Measurements from ENCODE around the gene ZNF41.
"Not testable (repeated sequence)": the region's sequence is repeated elsewhere in the genome, so short reads cannot be mapped to it uniquely, and the experiment has no call there.

The ZNF41 gene

DNA sequence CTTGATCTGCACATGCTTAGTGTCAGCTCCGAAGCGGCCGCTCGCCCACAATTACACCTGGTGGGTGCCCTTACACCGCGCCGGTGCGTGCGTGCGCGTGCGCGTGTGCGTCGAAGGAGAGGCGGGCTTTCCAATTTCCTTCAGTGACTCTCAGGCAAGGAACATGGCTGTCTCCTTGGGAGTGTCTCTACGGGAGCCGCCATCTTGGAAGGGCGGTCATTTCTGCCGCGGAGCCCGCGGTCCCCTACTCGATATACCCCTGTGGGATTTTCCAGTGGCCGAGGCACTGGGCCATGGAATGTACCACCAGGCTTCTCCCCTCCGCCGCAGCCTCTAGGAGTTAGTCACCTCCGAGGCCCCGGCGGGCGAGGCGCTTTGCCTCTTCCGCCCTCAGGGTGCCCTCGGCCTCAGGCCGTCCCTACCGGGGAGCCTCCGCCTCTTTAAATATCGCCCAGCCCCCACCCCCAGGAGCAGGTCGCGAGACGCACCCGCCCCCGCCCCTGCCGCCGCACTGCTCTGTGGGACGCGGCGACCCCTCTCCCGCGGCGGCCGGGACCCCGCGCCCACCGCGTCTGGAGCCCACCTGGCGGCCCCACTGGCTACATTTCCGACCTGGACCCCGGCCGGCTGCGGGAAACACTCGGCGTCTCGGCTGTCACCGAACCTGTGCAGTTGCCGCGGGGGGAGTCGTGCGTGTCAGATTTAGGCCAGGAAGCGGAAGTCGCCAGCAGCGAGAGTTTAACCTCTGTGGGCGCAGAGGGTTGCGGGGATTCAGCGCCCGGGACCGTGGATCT, at the start of gene ZNF41:
TSS of gene ZNF41 (minus strand) at position 711 of the 794 bp plus-strand sequence. CDS start 15,741 bp downstream, outside the sequence.
- peak; percentile 82 for DNase-seq

DNA sequence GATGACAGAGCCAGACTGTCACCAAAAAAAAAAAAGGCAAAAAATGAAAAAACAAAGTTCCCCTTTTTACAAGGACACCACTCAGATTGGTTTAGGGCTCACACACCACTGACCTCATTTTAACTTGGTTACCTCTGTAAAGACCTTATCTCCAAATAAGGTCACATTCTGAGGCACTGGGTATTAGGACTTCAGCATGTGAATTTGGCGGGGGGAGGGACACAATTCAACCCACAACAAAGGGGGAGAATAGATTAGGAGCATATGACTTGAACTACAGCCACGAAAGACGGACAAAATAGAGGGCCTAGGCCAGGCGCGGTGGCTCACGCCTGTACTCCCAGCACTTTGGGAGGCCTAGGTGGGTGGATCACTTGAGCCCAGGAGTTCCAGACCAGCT, 47.0 kb upstream of the ZNF41 start:
- DNase-seq = no peak

DNA sequence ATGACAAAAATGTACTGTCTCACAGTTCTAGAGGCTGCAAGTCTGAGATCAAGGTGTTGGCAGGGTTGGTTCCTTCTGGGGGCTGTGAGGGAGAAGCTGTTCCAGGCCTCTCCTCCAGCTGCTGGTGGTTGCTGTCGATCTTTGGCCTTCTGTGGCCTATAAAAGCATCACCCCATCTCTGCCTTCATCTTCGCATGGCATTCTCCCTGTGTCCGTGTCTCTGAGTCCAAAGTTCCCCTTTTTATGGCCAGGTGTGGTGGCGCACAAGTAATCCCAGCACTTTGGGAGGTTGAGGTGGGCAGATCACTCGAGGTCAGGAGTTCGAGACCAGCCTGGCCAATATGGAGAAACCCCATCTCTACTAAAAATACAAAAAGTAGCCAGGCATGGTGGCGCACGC, 46.5 kb upstream of the ZNF41 start:
- no peak for DNase-seq

DNA sequence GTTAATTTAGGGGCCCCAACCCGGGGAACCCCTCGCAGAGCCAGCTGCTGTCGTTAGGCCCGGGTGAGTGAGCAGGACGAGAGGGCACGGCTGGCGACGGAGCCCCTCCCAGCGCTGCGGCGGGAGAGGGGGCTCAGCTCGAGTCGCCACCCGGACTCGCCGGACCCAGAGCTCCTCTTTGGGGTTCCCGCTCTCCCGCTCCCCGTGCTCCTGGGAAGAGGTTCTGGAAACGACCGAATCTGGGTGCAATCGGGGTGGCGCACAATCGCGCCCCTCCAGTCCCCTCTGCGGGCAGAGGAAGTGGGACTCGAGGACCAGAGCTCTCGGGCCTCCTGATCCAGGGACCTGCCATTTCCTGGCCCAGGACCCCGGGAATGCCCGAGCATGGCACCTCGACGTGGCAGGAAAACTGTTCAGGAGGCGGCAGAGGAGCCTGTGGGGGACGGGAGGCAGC, 40.7 kb upstream of the ZNF41 start:
- no peak for DNase-seq

DNA sequence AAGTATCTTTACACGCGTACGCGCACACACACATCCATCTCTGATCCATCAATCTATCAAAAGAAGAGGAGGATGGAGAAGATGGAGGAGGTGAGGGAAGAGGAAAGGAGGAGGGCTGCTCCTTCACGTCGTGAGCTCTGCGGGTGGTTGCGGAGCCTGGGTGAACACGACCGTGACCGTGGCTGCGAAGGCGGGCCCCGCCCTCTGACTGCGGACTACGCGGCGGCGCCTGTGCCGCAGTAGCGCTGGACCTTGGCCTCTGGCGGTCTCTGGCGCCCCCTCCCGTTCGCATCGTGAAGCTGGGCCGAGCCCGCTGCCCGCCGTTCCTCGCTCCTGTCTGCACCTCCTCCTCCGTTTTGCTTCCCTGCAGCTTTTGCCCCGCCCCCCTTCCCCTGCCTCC, 40.3 kb upstream of the ZNF41 start:
- DNase-seq = peak; percentile 88

DNA sequence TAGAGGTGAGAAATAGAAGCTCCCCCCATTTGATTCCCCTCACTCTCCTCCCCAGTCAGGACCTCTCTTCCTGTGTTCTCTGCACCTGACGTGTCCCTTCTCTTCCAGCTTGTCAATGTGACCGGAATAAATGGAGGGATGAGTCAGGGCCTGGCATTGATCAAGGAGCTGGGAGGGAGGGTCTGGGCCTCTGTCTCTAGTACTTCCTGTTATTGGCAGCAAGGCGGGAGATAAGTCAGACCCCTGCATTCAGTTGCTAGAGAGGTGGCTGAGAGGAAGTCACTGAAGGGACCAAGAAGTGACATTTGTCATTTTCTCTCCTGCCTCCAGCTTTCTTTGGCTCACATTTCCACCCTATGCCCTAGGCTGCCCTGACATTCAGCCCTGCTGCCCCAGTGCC, 35.1 kb upstream of the ZNF41 start:
- no peak for DNase-seq

DNA sequence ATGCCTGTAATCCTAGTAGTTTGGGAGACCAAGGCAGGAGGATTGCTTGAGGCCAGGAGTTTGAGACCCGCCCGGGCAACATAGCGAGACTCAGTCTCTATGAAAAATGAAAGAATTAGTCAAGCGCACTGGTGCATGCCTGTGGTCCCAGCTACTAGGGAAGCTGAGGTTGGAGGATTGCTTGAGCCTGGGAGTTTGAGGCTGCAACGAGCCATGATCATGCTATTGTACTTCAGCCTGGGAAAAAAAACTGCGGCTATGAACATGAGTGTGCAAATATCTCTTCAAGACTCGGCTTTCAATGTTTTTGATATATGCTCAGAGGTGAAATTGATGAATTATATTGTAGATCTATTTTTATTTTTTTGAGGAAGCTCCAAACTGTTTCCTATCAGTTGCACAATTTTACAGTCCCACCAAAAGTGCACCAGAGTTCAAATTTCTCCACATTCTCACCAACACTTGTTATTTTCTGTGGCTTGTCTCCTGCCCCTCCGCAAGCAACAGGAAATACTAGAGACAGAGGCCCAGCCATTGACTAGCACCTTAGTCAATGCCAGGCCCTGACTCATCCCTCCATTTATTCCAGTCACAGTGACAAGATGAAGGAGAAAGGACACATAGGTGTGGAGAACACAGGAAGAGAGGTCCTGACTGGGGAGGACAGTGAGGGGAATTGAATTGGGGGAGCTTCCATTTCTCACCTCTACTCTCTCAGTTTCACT, 33.1 kb upstream of the ZNF41 start:
- no peak for DNase-seq

DNA sequence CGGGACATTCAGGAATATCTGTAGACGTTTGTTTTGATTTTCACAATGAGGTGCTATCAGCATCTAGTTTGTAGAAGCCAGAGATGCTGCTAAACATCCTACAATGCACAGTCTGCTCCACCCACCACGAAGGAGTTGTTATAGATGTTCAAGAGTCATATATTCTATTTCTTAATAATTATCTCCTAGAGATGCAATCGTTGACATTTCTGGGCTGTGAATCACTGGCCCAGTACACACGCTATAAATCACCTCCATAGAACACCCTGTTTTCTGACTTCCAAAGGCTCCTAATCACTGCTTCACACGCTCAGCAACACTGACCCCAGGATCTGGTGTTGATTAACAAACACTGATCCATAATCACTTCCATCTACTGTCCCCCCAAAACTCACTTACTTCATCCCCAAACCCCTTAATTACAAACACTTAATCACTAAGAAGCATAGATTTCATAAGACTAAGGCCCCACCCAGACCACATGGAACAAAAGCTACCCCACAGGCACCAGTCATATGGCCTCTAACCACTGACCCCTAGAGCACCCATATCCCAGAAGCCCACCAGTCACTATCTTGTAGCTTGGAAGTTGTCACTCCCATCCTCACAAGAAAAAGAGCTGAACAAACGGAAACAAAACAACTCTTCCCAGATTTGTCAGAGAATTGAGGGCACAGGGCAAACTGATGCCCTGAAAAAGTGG, 31.7 kb upstream of the ZNF41 start:
- no peak for DNase-seq

DNA sequence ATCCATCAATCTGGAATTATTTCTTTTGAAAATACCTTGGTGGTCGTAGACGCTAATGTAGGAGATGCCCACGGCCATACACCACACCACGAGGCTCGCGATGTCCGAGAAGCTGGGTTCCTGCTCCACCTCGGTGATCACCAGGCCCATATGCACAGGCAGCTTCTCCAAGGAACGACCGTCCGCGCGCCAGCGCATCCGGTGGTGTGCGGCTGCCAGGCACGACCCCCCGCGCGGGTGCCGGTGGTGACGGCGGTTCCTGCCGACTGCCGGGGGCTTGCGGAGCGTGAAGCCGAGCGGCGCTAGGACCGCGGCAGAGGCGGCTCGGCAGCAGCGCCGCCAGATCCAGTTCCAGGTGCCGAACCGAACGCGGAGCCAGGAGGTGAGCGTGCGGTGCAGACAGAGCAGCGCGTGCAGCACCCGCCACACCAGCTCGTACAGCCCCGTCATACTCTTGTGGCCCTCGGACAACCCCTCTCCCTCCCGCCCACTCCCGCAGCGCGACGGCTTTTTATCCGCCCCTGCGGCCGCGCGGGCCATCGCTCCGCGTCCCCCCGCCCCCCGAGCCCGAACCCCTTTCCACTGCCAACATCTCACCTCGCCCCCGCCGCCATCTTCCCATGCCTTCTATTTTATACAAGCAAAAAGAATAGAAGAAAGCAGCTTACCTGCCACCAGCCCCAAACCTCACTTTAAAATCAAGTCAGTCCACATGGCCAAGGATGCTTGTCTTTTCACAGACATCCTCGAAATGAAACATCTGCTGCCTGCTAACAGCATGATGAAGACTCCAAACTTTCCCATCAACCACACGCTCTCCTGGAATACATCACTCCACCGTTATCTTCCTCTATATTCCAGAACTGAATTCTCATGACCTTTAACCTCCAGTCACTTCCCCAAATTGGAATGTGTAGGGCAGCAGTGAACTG, 30.3 kb upstream of the ZNF41 start:
- DNase-seq = not testable (repeated sequence)

DNA sequence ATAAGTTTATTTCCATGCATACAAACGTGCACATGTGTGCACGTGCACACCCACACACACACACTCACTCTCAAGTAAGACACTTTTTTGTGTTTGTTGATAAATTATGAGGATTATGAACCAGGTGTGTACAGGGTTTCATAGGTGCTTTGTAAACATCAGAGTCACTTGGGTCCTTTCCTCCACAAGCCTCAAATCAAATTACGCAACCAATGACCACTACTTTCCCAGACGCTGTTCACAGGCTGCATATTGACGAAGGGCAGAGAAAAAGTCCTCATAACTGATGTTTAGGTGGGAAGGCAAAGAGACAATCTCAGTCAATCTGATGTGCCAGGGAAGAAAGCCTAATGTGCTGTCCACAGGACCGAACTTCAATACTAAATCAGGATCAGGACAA, 29.4 kb upstream of the ZNF41 start:
- not testable (repeated sequence) for DNase-seq

DNA sequence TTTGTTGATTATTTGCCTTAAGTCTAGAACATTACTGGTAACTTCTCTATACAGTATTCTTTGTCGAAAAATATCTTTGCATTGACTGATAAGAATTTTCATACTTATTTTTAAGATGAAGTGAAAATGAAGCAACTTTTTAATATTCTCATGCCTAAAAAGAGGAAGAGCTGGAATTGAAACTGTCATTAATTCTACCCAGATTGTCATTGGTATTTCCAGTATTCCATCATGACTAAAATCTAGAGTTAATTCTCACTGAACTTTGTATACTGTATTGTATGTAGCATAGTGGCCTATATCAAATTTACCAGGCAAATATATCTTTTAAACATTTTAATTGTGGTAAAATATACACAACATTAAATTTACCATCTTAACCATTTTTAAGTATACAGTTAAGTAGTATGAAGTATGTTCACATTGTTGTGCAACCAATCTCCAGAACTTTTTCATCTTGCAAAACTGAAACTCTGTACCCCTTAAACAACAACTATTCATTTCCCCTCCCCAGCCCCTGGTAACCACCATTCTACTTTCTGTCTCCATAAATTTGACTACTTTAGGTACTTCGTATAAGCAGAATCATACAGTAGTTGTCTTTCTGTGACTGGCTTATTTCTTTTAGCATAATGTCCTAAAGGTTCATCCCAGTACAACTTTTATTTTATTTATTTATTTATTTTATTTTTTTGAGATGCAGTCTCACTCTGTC, 24.3 kb upstream of the ZNF41 start:
- no peak for DNase-seq

DNA sequence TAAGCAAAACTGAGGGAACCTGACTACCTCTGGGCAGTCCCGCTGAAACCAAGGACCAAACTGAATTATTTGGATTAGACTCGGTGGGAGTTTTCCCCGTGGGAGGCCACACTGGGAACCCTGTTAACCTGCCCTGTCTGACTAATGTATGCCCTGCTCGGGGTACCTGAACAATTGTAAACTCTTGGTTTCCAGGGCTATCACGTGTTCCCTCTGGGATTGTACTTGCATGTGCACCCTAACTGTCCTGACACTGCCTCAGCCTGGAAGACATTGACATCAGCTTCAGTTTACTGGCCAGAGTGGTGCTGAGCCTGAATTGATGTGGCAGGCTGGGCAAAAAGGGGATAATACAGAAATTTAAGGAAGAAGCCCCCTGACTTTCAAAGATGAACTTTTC, 20.1 kb upstream of the ZNF41 start:
- DNase-seq = no peak

DNA sequence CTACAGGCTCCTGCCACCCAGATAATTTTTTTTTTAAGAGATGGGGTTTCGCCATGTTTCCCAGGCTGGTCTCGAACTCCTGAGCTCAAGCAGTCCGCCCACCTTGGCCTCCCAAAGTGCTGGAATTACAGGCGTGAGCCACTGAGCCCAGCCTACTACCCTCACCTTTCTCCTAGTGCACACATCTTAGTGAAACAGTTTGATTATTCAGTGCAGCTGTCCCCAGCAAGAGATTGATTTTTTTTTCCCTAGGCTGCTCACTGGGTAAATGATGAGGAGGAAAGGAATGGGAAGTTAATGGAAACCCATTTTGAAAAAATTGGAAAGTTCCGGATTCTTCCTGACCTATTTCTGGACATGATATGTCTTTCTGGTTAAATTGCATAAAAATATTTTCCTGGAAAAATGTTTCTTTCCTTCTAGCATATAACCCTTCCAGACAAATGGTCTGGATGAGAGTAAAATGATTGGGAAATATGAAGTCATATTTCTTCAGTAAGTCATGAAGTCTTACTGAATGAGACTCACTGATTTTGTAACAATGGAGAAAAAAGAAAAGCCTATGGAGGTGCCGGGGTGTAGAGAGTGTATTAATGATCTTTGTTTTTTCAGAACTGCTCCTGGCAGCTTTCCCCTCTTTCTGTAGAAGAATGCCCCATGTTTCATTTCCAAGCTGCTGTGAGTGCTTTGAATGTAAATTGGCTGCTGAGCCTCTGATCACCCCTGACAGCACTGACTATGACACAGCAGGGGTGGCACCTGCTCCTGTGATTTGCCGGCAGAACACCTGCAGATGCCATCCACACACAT, 19.5 kb upstream of the ZNF41 start:
- no peak for DNase-seq

DNA sequence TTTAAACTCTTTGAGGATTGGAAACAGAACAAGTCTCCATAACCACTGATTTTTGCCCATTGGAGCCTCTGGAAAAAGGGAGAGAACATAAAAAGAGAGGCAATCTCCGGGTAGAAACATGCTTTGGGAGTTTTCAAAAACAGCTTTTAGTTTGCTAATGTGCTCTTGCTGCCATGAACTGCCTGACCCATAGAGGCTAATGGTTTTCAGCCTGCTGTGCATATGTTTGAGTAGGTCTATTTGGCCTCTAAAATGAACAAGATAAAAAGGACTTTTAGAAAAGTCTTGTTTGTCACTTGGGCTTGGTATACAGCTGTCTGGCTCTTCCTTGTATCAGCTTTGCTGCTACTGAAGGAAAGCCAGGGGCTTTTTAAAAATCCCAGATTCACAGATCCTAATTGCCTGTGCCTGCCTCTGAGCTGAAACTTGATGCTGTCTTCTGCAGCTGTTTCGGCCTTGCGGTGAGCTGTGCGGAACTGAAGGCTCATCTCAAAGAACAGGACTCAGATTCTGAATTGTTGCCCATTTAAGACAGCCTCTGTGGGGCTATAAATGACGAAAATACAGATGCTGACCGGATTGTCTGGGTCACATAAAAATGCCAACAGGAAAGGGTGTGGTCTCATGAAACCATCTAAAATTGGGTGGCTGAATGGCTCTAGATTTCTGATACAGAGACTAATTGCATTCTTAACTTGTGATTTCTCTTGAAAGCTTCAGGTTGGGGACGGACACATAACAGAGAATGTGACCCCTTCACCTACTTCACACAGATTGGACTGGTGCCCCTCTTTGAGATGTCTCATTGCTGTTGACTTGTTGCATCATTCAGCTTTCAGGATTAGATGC, 18.4 kb upstream of the ZNF41 start:
- peak; percentile 42 for DNase-seq

DNA sequence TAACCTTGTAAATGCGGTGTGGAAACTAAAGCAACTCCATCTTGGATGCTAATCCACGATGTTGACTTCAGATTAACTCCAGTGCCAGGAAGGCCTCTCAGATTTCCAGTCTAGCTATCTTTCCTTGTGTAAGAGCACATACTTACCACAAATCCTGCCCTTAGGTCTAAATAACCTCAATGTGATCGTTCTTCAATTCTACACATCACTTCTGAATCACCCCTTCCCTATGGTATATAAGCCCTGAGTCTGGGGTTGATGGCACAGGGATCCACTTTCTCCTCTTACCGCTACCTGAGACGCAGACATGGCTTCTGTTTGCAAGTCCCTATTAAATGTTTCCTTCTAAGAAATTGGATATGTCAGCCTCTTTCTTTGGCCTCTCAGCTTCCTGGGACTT, 17.5 kb upstream of the ZNF41 start:
- DNase-seq = no peak

DNA sequence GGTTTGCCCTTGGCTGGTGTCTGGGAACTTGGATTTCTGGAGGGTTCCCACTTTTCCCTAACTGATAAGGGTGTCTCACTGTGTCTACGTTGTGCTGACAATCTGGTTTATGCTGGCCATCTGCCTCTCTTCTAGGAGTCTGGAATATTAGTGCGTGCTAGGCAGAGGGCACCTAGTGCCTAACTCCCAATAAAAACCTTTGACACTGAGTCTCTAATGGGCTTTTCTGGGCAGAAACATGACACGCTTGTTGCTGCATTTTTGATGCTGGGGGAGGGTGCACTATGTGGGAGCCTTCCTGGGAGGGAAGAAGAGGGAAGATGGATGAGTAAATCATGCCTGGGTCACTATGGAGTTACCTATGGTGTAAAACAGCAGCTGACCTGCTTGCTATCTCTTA, 16.3 kb upstream of the ZNF41 start:
- no peak for DNase-seq

DNA sequence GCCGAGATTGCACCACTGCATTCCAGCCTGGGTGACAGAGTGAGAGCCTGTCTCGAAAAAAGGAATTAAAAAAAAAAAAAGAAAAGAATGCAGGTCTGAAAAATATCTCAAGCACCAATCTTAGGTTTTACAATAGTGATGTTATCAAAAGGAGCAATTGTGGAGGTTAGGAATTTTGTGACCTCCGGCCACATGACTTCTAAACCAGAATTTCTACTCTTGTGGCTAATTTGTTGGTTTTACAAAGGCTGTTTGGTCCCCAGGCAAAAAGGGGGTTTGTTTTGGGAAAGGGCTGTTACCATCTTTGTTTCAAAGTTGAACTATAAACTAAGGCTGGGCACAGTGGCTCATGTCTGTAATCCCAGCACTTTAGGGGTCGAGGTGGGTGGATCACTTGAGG, 15.4 kb upstream of the ZNF41 start:
- DNase-seq = no peak

DNA sequence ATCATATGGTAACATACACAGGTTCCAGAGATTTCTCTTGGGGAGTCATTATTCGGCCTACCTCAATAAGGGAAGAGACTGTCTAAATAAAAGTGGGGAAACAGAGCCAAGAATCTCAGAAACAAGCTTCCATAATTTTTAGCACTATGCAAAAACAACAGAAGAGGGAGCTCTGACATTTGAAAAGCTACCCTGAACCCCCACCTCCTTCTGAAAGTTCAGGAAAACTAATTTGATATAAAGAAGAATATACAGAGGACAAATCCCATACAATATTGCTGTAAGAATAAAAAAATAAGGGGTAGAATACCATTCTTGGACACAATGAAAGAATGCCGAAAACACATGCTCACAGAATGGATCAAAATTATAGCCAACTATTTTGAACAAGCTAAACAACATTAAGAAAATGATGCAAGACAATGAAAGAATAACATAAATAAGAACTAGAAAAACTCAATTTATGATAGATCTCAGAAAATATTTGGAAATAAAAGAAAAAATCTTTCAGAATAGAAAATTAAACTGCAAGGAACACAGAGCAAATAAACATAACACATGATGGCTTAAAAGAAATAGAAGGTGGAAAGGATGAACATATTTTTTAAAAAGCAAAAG, 14.4 kb upstream of the ZNF41 start:
- no peak for DNase-seq

DNA sequence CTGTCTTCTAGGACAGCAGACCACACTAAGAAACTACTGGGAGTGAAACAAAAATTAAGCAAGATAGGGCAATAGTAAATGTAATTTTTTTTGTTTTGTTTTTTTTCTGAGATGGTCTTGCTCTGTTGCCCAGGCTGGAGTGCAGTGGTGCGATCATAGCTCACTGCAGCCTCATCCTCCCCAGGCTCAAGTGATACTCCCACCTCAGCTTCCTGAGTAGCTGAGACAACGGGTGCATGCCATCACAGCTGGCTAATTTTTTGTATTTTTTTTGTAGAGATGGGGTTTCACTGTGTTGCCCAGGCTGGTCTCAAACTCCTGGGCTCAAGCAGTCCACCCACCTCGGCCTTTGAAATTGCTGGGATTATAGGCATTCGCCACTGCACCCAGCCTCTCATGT, 9.1 kb upstream of the ZNF41 start:
- not testable (repeated sequence) for DNase-seq
